Endothelial cell of umbilical vein (primary cell): ENCODE data around the gene KDM6B. TPM values are rescaled to one million over a fixed set of nuclear protein-coding genes. Genes with fewer than 3 reads are reported as not detected.

Experiments
- BruUV-seq: library from RNA; stranded (reverse); fragments of 400-500 nt; replicated peaks from 2 replicates; lab custom pipeline; 2021; lab: Mats Ljungman, UMichigan
- CTCF ChIA-PET: fragments of 300-600, 350-600 bp; sonication (Branson Sonifier 250); formaldehyde crosslinking; loops from one replicate; lab custom pipeline; 2021; ENCODE audit warnings: antibody characterized with exemption, inconsistent platforms; lab: Charles Lee
- POLR2A ChIA-PET: fragments of 300-600, 350-600 bp; sonication (Branson Sonifier 250); formaldehyde crosslinking; loops from one replicate; lab custom pipeline; 2021; ENCODE audit warnings: antibody characterized with exemption, inconsistent platforms; lab: Charles Lee
- DNase-seq: peaks from one replicate; pipeline ENCODE4 v3.0.0-alpha.2; 2011; ENCODE audit warnings: low read depth, low spot score
- FAIRE-seq: peaks from 2 replicates; lab custom pipeline; 2011; peaks lifted over from hg19 to GRCh38; lab: Jason Lieb, UNC
- H2AFZ ChIP-seq: 2 replicates; pipeline ENCODE4 v1.6.0; 2012; ENCODE audit warnings: low read depth, low read length, control low read depth, inconsistent platforms
- H3K27ac ChIP-seq: 2 replicates; pipeline ENCODE4 v1.5.1; 2011; ENCODE audit warnings: low read depth, mild to moderate bottlenecking, control low read depth, low read length, moderate library complexity; ENCODE audit not compliant: insufficient read depth
- H3K27me3 ChIP-seq, 2 experiments: 2 replicates each; pipeline versions ENCODE4 v1.6.0 to v1.6.1; 2011; ENCODE audit warnings: low read length in 2 of 2, mixed read lengths in 1 of 2; ENCODE audit not compliant: control insufficient read depth in 2 of 2, insufficient read depth in 2 of 2
- H3K36me3 ChIP-seq, 2 experiments: 2 replicates in 1 of 2; 3 replicates in 1 of 2; pipeline ENCODE4 v1.5.1; 2011; ENCODE audit warnings: low read length in 2 of 2, mild to moderate bottlenecking in 1 of 2, moderate library complexity in 1 of 2; ENCODE audit not compliant: control insufficient read depth in 2 of 2, insufficient read depth in 2 of 2; ENCODE audit errors: extremely low read depth in 1 of 2
- H3K4me1 ChIP-seq: 3 replicates; pipeline ENCODE4 v1.5.1; 2011; ENCODE audit warnings: mild to moderate bottlenecking, low read length; ENCODE audit not compliant: control insufficient read depth, insufficient read depth; ENCODE audit errors: extremely low read depth
- H3K4me2 ChIP-seq: 2 replicates; pipeline ENCODE4 v1.6.1; 2011; ENCODE audit warnings: low read length, control low read depth, mixed read lengths; ENCODE audit not compliant: insufficient read depth
- H3K4me3 ChIP-seq, 3 experiments: fragments of 200-600 bp in 1 of 3; sonication (generic), shearing (Covaris generic) in 1 of 3; replicated peaks in 1 of 3; 2 replicates each; pipeline ENCODE4 v1.5.1; 2011 to 2016; ENCODE audit warnings: control low read depth in 3 of 3, low read length in 3 of 3, mild to moderate bottlenecking in 2 of 3, inconsistent platforms in 1 of 3, low read depth in 1 of 3, moderate library complexity in 1 of 3; ENCODE audit not compliant: insufficient read depth in 1 of 3
- H3K79me2 ChIP-seq: 2 replicates; pipeline ENCODE4 v1.6.0; 2012; ENCODE audit warnings: low read length, inconsistent platforms; ENCODE audit not compliant: control insufficient read depth, insufficient read depth
- H3K9ac ChIP-seq: replicated peaks from 2 replicates; pipeline ENCODE3; 2011; ENCODE audit warnings: low read length, control low read depth; ENCODE audit not compliant: insufficient read depth; ENCODE audit errors: extremely low read depth
- H3K9me1 ChIP-seq: replicated peaks from 3 replicates; pipeline ENCODE4 v1.6.0; 2011; ENCODE audit warnings: mild to moderate bottlenecking, low read length; ENCODE audit not compliant: control insufficient read depth, insufficient read depth; ENCODE audit errors: extremely low read depth
- H3K9me3 ChIP-seq: replicated peaks from 2 replicates; pipeline ENCODE4 v1.5.1; 2012; ENCODE audit warnings: low read length, inconsistent platforms; ENCODE audit not compliant: control insufficient read depth, insufficient read depth
- H4K20me1 ChIP-seq: replicated peaks from 2 replicates; pipeline ENCODE3; 2011; ENCODE audit warnings: mild to moderate bottlenecking, low read length; ENCODE audit not compliant: control insufficient read depth, insufficient read depth; ENCODE audit errors: extremely low read depth
- EZH2 ChIP-seq: IDR thresholded peaks from 2 replicates; pipeline ENCODE4 v1.6.1; 2012; ENCODE audit warnings: borderline replicate concordance, low read depth, mild to moderate bottlenecking, moderate library complexity, low read length, inconsistent platforms; ENCODE audit not compliant: severe bottlenecking
- MYC ChIP-seq: IDR thresholded peaks from one replicate; pipeline ENCODE4 v1.6.1; 2011; ENCODE audit warnings: mild to moderate bottlenecking, low read depth, low read length
- POLR2A ChIP-seq: IDR thresholded peaks from 2 replicates; pipeline ENCODE4 v1.6.1; 2012; ENCODE audit warnings: low read depth, mild to moderate bottlenecking, control low read depth, low read length
- POLR2AphosphoS5 ChIP-seq: IDR thresholded peaks from 2 replicates; pipeline ENCODE4 v1.6.1; 2012; ENCODE audit warnings: low read depth, mild to moderate bottlenecking, control low read depth, low read length, moderate library complexity; ENCODE audit not compliant: insufficient read depth
- dilution Hi-C: fragments of 300-500 bp; cut with MboI; formaldehyde crosslinking; loops from one replicate; pipeline ENCODE4 v1.15.0; 2019; ENCODE audit warnings: low sequenced_read_pairs; ENCODE audit not compliant: extremely low pct_ligation_motif_present
- intact Hi-C: fragments of 100-400 bp; cut with micrococcal nuclease; formaldehyde crosslinking; loops from one replicate; pipeline ENCODE4 v1.10.0; 2022
- polyA plus RNA-seq, 4 experiments: library from polyadenylated mRNA; depleted of rRNA in 3 of 4; stranded (reverse) in 3 of 4; unstranded in 1 of 4; fragments of >200 nt; gene quantifications; 2 replicates each; pipeline versions ENCODE4 v1.2.1 to v1.2.3, GENCODE V29; 2011 to 2012; ENCODE audit warnings: missing spikeins in 1 of 4
- total RNA-seq: library from RNA; stranded (reverse); gene quantifications from 2 replicates; pipeline ENCODE4 v1.2.3, GENCODE V29; 2021

KDM6B gene
- total and polyA plus RNA-seq, 2 donors (not counting 3 experiments of a cell fraction or from before 2014, with no cell fraction given): 1.8 to 17.8 TPM

DNA sequence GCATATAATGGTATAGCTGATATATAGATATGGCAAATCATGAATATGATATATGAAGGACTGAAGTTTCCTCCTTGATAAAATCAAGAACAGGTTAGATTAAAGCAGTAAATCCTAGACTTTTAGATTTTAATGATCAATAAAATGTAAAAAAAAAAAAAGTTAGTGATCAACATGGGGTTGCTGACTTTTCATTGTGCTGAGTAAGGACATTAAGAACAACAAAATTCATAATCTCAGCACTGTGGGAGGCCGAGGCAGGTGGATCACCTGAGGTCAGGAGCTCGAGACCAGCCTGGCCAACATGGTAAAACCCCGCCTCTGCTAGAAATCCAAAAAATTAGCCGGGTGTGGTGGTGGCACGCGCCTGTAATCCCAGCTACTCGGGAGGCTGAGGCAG lies 44.2 kb downstream of the KDM6B start:
- no peak for TF ChIP-seq POLR2A
- no peak for TF ChIP-seq EZH2
- no peak for TF ChIP-seq MYC
- Histone ChIP-seq H3K4me2 (no peak overlapping the region), H3K79me2 (no peaks in the 10 kb centered on the region), H3K27me3 (no peaks in the 10 kb centered on the region), H3K9me3 (no peaks in the 10 kb centered on the region), H3K36me3 (peaks cover 8 to 14% of the 10 kb centered on the region in 2 experiments), H3K9ac (no peak overlapping the region), H4K20me1 (no peaks in the 10 kb centered on the region), H3K27ac (no peak overlapping the region), H3K4me1 (peaks cover 9% of the 10 kb centered on the region), H3K4me3 (no peak overlapping the region), H3K9me1 (no peaks in the 10 kb centered on the region), H2AFZ (no peak overlapping the region)
- intact Hi-C loops: no loop called here
- ChIA-PET CTCF (no interaction called here), POLR2A (no interaction called here)
- no peak for DNase-seq
- dilution Hi-C loops: no loop called here
- BruUV-seq: no TSS peak
- FAIRE-seq: no peak

- Histone ChIP-seq H3K27ac (no peak overlapping the region), H3K4me3 (no peak overlapping the region), H3K4me2 (no peak overlapping the region), H3K79me2 (no peaks in the 10 kb centered on the region), H3K9me1 (no peaks in the 10 kb centered on the region), H3K9ac (no peak overlapping the region), H3K9me3 (no peaks in the 10 kb centered on the region), H4K20me1 (no peaks in the 10 kb centered on the region), H3K36me3 (peaks cover 8 to 14% of the 10 kb centered on the region in 2 experiments), H3K4me1 (peaks cover 17% of the 10 kb centered on the region), H2AFZ (no peak overlapping the region), H3K27me3 (no peaks in the 10 kb centered on the region)
- dilution Hi-C loops: no loop called here
- no peak for FAIRE-seq
- intact Hi-C loops: no loop called here
- no peak for DNase-seq
- TF ChIP-seq EZH2 (no peak), POLR2AphosphoS5 (no peak)
- ChIA-PET POLR2A (no interaction called here), CTCF (no interaction called here)
- BruUV-seq: no TSS peak
These were observed 46.3 kb downstream of the KDM6B start for GRCh38 chr17:7880076-7880868.
